Activated T-cell treated with anti-CD3 and anti-CD28 coated beads, Interleukin-2, amount 50 U/mL, for 24 hours (primary cell): ENCODE results near the gene LGALS12.
"Not testable (repeated sequence)": the region's sequence is repeated elsewhere in the genome, so short reads cannot be mapped to it uniquely, and the experiment has no call there.

ENCODE experiments used
- DNase-seq: peaks from one replicate; pipeline ENCODE4 v3.0.0-alpha.2; 2020
- H3K27ac Mint-ChIP-seq: 2 replicates; pipeline ENCODE4 v1.8.0; 2020; ENCODE audit warnings: mild to moderate bottlenecking, mixed read lengths
- H3K27me3 Mint-ChIP-seq: 2 replicates; pipeline ENCODE4 v1.8.0; 2020; ENCODE audit warnings: mixed read lengths
- H3K36me3 Mint-ChIP-seq: 2 replicates; pipeline ENCODE4 v1.8.0; 2020; ENCODE audit warnings: low read depth, mixed read lengths
- H3K4me1 Mint-ChIP-seq: 2 replicates; pipeline ENCODE4 v1.8.0; 2020; ENCODE audit warnings: low read depth, mixed read lengths
- H3K4me3 Mint-ChIP-seq: 2 replicates; pipeline ENCODE4 v1.8.0; 2020; ENCODE audit warnings: mild to moderate bottlenecking, moderate library complexity, mixed read lengths
- H3K9me3 Mint-ChIP-seq: 2 replicates; pipeline ENCODE4 v1.8.0; 2020; ENCODE audit warnings: mixed read lengths

LGALS12 gene

DNA sequence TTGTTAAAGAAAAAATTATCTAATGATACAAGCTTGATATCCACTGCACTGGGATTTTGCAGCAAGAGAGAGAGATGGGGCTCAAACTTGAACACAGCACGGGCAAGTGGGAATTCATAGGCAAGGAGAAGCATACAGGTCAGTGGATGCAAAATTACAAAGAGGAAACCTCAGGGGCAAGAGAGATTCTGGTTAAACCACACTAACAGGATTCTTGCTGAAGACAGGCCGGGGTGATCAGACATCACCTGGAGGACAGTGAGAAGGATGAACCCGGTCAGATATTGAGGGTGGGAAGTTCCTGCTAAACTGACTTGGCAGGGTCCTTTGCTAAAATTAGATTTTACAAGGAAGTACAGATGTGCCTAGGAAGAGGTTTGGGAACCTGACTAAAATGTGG is 28.2 kb downstream of the LGALS12 start:
- peak overlapping the region; percentile 79 for H3K27ac Mint-ChIP-seq
- H3K9me3 Mint-ChIP-seq: no peaks in the 10 kb centered on the region
- H3K4me3 Mint-ChIP-seq: no peak overlapping the region
- no peaks in the 10 kb centered on the region for H3K36me3 Mint-ChIP-seq
- peaks cover 89% of the 10 kb centered on the region for H3K4me1 Mint-ChIP-seq
- no peaks in the 10 kb centered on the region for H3K27me3 Mint-ChIP-seq
- DNase-seq: no peak

DNA sequence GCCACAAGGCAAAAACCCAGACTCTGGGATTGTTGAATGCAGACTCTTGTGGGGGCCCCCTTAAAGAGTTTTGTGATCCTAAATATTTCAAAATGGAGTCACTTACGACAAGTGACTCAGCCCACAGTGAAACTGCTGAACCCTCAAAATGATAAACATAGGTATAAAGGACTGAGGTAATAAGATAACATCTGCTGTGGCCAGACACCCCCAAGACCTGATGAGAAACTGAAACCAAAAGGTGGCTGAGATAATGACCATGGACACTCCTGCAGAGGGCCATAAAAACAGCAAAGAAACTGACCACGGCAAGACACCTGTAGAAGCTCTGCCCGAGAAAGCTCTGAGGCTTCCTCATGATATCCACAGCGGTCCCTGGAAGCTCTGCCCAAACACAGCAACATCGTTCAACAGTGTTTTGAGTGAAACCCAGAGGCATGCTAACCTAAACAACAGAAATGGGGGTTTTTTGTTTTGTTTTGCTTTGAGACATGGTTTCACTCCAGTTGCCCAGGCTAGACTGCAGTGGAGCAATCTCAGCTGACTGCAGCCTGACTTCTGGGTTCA is 29.1 kb downstream of the LGALS12 start:
- Mint-ChIP-seq H3K4me3 (peak overlapping the region; percentile 36), H3K4me1 (peaks cover 86% of the 10 kb centered on the region), H3K36me3 (no peaks in the 10 kb centered on the region), H3K27ac (peak overlapping the region; percentile 94), H3K9me3 (no peaks in the 10 kb centered on the region), H3K27me3 (no peaks in the 10 kb centered on the region)
- no peak for DNase-seq

DNA sequence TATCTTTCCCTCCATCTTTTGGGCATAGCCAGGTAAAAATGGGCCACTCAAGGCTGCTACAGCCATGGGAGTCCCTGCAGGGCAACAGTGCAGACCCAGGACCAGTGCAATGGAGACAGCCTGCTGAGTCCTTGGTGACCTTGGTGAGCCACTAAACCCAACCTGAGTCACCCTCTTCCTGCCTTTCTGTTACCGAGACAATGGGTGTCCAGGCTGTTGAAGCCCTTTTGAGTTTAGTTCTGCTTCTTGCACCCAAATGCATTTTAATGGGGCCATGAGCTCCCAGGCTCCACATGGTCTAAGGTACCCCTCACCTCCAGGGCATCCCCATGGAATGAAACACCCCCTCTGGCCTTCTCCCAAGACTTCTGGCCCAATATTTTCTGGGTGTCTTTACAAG is 29.9 kb downstream of the LGALS12 start:
- H3K4me3 Mint-ChIP-seq: peak overlapping the region; percentile 74
- no peaks in the 10 kb centered on the region for H3K9me3 Mint-ChIP-seq
- no peaks in the 10 kb centered on the region for H3K27me3 Mint-ChIP-seq
- peaks cover 88% of the 10 kb centered on the region for H3K4me1 Mint-ChIP-seq
- DNase-seq: no peak
- H3K36me3 Mint-ChIP-seq: no peaks in the 10 kb centered on the region
- peak overlapping the region; percentile 94 for H3K27ac Mint-ChIP-seq

DNA sequence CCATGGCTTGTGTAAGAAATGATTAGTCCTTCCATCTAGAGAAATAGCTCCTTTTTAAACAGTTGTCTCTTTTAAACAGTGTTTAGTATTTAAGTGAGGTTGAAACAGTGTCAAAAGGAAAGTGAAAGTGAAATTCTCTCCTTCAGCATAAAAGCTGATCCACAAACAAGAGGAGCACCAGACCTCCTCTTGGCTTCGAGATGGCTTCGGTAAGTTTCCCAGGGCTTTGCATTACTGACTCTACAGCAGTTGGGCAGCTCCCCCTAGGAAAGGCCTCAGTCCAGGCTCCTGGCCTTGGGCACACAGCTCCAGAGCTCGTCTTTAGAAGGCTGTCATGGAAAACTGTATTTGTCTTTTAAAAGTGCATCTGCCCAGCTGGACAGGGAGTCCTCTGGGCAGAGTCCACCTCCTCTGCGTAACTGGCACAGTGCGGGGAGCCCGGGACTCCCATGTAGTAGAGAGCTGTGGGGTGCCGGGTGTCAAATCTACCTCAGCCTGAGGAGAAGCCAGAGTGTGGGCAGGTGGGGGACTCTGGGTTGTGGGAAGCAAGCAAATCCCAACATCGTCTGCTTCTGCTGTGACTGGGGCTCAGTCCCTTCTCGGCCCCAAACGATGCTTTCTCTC is 30.9 kb downstream of the LGALS12 start, which contains the start of gene PLAAT4:
Gene PLAAT4 (plus strand): TSS at position 140 of the 624 bp plus-strand sequence. CDS start 61 bp downstream, at position 201.
- H3K36me3 Mint-ChIP-seq: no peaks in the 10 kb centered on the region
- H3K4me3 Mint-ChIP-seq: peak within 1 kb of the TSS; percentile 74
- no peaks in the 10 kb centered on the region for H3K9me3 Mint-ChIP-seq
- peak; percentile 63 for DNase-seq
- H3K4me1 Mint-ChIP-seq: peaks cover 83% of the 10 kb centered on the region
- no peaks in the 10 kb centered on the region for H3K27me3 Mint-ChIP-seq
- H3K27ac Mint-ChIP-seq: peak within 1 kb of the TSS; percentile 94

DNA sequence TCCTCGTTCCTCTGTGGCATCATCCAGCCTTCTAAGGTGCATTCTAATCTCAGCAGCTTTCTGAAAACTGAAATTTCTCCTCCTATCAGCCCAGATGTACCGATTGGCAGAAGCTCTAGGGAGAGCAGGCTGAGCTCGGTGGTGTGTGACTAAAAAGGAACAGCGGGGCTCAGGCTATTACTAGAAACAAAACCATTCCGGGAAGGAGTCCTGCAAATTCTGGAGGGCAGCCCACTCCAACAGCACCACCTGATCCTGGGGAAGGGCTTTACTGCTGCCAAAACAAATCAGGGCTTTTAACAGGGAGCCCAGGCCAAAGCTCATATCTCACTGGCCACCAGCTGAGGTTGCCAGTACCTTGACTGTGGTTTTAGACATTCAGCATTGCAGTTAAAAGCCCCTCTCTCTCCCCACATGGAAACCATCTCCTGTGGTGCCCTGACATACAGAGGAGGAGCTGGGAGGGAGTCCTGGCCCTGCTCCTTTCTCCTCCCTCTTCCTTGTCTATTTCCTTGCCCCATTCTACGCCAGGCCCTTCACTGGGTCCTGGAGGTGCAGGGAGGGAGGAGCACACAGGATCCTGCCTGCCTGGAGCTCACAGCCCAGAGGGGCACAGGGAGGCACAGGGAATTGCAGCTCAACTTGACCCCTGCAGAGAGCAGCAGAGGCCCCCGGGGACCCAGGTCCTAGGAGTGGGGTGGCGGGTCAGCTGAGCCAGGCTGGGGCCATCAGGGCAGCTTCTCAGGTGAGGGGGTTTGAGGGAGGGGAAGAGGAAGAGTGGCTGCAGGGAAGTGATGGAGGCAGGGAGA is 31.6 kb downstream of the LGALS12 start:
- DNase-seq: no peak
- no peaks in the 10 kb centered on the region for H3K36me3 Mint-ChIP-seq

DNA sequence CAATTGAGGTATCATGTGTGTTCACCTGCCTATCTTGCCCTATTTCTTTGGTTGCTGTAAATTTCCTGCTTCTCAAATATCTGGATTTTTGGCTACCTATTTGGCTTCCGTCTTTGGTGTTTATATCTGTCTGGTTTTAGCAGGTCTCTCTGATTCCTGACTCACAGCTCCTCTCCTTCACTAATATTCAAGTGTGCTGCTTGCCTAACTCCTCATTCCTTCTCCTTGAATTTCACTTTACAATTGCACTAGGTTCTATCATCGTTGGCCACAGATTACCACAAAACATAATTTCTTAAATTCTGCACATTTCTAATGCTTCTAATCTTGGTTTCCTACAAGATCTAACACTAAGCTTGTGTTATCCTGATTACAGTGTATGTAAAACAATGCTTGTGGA is 36.6 kb downstream of the LGALS12 start:
- Mint-ChIP-seq H3K36me3 (peaks cover 33% of the 10 kb centered on the region), H3K4me1 (peaks cover 46% of the 10 kb centered on the region)
- not testable (repeated sequence) for H3K9me3 Mint-ChIP-seq, H3K4me3 Mint-ChIP-seq, H3K27ac Mint-ChIP-seq, H3K27me3 Mint-ChIP-seq, DNase-seq

More for the DNA sequence above, 31.6 kb downstream of the LGALS12 start:
- no peaks in the 10 kb centered on the region for H3K9me3 Mint-ChIP-seq
- peaks cover 82% of the 10 kb centered on the region for H3K4me1 Mint-ChIP-seq
- H3K27me3 Mint-ChIP-seq: no peaks in the 10 kb centered on the region
- H3K4me3 Mint-ChIP-seq: peak overlapping the region; percentile 74
- H3K27ac Mint-ChIP-seq: peak overlapping the region; percentile 94

DNA sequence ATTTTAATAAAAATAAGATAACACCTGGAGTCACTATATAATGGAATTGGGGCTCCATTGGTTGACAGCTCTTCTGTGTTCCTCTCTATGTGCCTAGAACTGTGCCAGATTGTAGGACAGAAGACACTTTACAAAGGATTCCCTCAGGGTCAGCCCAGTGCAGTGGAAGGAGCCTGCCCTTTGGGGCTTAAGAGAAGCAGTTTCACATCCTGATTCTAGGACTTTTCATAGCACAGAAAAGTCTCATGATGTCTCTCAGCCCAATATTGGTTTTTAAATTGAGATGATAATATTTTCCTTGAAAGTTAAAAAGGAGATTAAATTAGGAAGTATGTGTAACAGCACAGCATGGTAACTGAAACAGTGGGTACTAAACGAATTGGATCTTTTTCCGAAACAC is 37.8 kb downstream of the LGALS12 start:
- no peak for DNase-seq
- Mint-ChIP-seq H3K4me1 (peaks cover 33% of the 10 kb centered on the region), H3K4me3 (no peak overlapping the region), H3K27me3 (no peaks in the 10 kb centered on the region), H3K36me3 (peaks cover 34% of the 10 kb centered on the region), H3K9me3 (no peaks in the 10 kb centered on the region), H3K27ac (peak overlapping the region; percentile 30)

DNA sequence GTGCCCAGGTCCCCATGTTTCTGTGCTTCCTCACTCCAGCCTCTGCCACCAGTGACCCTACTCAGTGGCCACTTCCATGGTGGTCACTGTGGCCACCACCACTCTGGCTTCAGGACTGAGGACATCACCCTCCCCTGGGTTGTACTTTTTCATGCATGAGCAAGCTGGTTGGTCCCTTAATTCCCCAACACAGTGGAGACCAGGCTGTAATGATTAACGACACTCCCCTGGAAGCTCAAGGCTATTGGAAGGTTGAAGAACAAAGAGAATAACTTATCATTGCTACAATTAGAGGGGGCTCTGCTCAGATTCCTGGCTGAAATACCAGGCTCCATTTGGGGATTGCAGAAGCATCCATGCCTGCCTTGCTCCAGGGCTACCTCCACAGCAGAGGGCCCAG is 41.2 kb downstream of the LGALS12 start:
- Mint-ChIP-seq H3K4me3 (no peak overlapping the region), H3K36me3 (peaks cover 34% of the 10 kb centered on the region), H3K4me1 (peaks cover 32% of the 10 kb centered on the region), H3K9me3 (no peaks in the 10 kb centered on the region), H3K27ac (peak overlapping the region; percentile 31), H3K27me3 (no peaks in the 10 kb centered on the region)
- no peak for DNase-seq

DNA sequence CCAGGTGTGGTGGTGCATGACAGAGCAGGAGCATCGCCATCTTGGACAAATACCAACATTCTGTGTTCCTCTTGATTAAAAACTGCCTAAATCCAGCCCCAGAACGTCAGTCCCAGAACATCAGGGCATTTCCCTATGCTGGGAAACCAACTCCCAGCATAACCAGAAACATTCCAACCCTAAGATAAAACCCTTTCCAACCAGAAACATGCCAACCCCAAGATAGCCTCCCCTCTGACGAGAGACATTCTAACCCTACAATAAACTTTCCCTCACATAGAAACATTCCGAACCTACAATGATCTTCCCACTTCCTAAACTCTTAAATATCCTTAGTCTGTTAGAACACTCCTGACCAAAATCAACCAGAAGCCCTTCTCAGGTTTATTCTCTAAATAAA is 42.3 kb downstream of the LGALS12 start:
- Mint-ChIP-seq H3K9me3 (no peaks in the 10 kb centered on the region), H3K27ac (peak overlapping the region; percentile 2)
- no peak for DNase-seq

DNA sequence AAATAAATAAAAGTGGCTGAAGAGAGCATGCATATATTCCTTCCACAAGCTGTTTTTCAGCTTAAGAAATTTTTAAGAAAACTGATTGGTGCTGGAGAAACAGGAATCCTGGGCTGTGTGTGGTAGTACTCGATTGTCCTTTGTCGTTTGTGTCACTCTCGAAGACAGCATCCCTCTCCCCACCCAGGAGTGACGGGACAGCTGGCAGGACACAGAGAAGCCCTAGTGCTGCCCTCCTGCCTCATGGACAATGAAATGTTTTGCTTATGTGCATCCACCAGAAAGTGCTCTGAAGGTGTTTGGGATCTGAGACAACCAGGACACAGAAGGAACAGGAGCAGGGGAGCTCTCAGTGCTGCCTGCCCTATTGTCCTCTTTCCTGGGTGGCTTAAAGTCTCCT is 43.5 kb downstream of the LGALS12 start:
- Mint-ChIP-seq H3K27me3 (no peaks in the 10 kb centered on the region), H3K4me1 (peaks cover 40% of the 10 kb centered on the region), H3K9me3 (no peaks in the 10 kb centered on the region), H3K27ac (no peak overlapping the region), H3K36me3 (peaks cover 26% of the 10 kb centered on the region), H3K4me3 (no peak overlapping the region)
- DNase-seq: no peak

More for the DNA sequence above, 42.3 kb downstream of the LGALS12 start:
- Mint-ChIP-seq H3K36me3 (peaks cover 34% of the 10 kb centered on the region), H3K27me3 (no peaks in the 10 kb centered on the region), H3K4me1 (peaks cover 33% of the 10 kb centered on the region), H3K4me3 (no peak overlapping the region)

DNA sequence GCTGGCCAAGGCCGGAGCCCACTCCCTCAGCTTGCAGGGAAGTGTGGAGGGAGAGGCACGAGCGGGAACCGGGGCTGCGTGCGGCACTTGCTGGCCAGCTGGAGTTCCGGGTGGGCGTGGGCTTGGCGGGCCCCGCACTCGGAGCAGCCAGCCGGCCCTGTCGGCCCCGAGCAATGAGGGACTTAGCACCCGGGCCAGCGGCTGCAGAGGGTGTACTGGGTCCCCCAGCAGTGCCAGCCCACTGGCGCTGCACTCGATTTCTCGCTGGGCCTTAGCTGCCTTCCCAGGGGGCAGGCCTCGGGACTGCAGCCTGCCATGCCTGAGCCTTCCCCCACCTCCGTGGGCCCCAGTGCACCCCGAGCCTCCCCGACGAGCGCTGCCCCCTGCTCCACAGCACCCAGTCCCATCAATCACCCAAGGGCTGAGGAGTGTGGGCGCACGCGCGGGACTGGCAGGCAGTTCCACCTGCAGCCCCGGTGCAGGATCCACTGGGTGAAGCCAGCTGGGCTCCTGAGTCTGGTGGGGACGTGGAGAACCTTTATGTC is 44.3 kb downstream of the LGALS12 start:
- not testable (repeated sequence) for H3K9me3 Mint-ChIP-seq, DNase-seq, H3K27me3 Mint-ChIP-seq, H3K4me3 Mint-ChIP-seq, H3K27ac Mint-ChIP-seq
- Mint-ChIP-seq H3K36me3 (peaks cover 20% of the 10 kb centered on the region), H3K4me1 (peaks cover 45% of the 10 kb centered on the region)

DNA sequence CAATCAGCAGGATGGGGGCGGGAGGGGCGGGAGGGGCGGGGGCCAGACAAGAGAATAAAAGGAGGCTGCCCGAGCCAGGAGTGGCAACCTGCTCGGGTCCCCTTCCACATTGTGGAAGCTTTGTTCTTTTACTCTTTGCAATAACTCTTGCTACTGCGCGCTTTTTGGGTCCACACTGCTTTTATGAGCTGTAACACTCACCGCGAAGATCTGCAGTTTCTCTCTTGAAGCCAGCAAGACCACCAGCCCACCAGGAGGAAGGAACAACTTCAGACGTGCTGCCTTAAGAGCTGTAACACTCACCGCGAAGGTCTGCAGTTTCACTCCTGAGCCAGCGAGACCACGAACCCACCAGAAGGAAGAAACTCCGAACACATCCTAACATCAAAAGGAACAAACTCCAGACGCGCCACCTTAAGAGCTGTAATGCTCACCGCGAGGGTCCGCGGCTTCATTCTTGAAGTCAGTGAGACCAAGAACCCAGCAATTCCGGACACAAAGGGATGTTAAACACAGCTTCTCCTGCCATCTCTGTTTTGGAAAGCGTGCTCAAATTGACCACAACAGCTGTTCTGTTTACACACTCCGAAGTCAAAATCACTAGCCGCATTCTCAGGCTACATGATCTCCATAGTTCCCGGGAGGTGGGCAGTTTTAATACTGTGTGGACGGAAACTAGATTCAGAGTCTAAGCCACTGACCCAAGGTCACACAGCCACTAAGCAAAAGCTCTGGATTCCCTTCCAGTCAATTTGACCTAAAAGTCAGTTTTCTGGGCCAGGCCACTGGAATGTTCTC is 45.4 kb downstream of the LGALS12 start:
- no peaks in the 10 kb centered on the region for H3K9me3 Mint-ChIP-seq
- peak overlapping the region; percentile 52 for H3K4me3 Mint-ChIP-seq
- peaks cover 48% of the 10 kb centered on the region for H3K4me1 Mint-ChIP-seq
- no peaks in the 10 kb centered on the region for H3K27me3 Mint-ChIP-seq
- H3K27ac Mint-ChIP-seq: peak overlapping the region; percentile 96
- no peak for DNase-seq
- peaks cover 13% of the 10 kb centered on the region for H3K36me3 Mint-ChIP-seq

DNA sequence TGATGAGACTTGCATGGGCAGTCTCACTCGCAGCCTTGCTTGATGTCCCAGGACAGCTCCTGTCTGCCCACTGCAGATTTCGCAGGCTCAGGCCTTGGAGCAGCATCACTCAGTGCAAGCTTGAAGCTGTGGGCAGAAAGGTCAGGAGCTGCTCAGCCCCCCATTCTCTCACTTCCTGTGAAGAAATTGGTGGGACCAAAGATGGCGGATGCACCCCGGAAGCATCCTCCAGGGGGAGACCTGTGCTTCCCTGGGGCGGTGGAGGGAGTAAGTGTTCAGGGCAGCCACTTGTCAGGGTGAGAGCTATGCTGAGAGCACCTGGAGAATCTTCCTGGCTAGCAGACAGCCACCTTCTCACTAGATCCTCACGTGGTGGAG is 46.0 kb downstream of the LGALS12 start:
- peak overlapping the region; percentile 96 for H3K27ac Mint-ChIP-seq
- DNase-seq: peak; percentile 57
- H3K4me1 Mint-ChIP-seq: peaks cover 49% of the 10 kb centered on the region
- H3K36me3 Mint-ChIP-seq: peaks cover 7% of the 10 kb centered on the region
- no peaks in the 10 kb centered on the region for H3K27me3 Mint-ChIP-seq
- peak overlapping the region; percentile 52 for H3K4me3 Mint-ChIP-seq
- no peaks in the 10 kb centered on the region for H3K9me3 Mint-ChIP-seq

DNA sequence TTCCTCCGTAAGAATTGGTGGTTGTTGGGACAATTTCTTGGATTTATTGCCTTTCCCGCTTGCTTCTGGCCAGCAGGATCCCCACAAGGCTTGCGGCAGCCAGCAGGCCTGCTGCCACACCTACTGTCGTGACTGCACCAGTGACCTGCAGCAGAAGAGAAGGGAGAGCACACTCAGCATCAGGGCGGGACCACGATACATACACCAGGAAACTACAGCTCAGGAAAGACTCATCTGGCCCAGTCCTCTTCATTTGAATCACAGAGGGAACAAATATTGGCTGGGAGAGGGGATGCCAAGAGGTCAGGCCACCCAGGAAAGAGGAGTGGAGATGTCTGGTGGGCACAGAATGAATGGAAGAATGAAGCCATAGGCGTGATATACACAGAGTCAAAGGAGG is 47.0 kb downstream of the LGALS12 start:
- Mint-ChIP-seq H3K27ac (peak overlapping the region; percentile 96), H3K27me3 (no peaks in the 10 kb centered on the region), H3K36me3 (no peaks in the 10 kb centered on the region), H3K9me3 (no peaks in the 10 kb centered on the region), H3K4me1 (peaks cover 49% of the 10 kb centered on the region), H3K4me3 (no peak overlapping the region)
- DNase-seq: no peak
